Prostate gland (tissue), 2 donors: Measurements from ENCODE around the gene ESPN.

Source experiments
- CTCF ChIP-seq, 4 experiments: fragments of 200-600 bp in 2 of 4; fragments of 450-650 bp in 2 of 4; sonication (generic) in 2 of 4; IDR thresholded peaks; 1 replicate in 3 of 4; 2 replicates in 1 of 4; pipeline ENCODE4 v1.5.1; 2016 to 2019; ENCODE audit warnings: antibody characterized with exemption in 4 of 4, mild to moderate bottlenecking in 2 of 4, moderate library complexity in 2 of 4
- POLR2A ChIP-seq: fragments of 450-650 bp; IDR thresholded peaks from one replicate; pipeline ENCODE4 v1.6.1; 2016; ENCODE audit warnings: antibody characterized with exemption, mild to moderate bottlenecking
- POLR2AphosphoS5 ChIP-seq: sonication (generic); formaldehyde crosslinking; IDR thresholded peaks from one replicate; pipeline ENCODE4 v1.6.1; 2017; ENCODE audit warnings: antibody characterized with exemption

DNA sequence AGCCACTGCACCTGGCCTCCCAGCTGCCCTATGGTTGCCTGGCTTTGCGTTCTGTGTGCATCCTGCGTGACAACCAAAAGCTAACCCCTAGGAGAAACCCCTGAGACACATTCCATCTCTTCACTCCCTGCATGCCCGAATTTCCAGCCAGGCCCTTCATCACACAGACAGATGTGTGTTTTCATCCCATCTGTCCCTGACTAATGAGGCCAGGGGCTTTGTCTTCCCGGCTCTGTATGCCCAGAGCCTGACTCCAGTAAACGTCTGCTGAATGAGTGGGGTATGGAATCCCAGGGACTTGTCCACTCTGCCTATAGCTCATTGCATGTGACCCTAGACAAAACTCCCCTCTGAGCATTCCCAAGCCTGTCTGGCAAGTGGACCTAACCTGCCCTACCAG, 9.6 kb downstream of the ESPN start:
- no peak for TF ChIP-seq POLR2A
- no peak for TF ChIP-seq CTCF (IDR thresholded peaks at IDR 0.05)
- TF ChIP-seq POLR2AphosphoS5, result no peak
